Progenitor cell of endocrine pancreas (in vitro differentiated cells): ENCODE measurements around the gene RAD18. TPM values are rescaled to one million over a fixed set of nuclear protein-coding genes. Genes with fewer than 3 reads are reported as not detected.

Experiments
- DNase-seq: peaks from one replicate; pipeline ENCODE4 v3.0.0; 2021; ENCODE audit warnings: low spot score; ENCODE audit not compliant: unreplicated experiment
- H3K27ac Mint-ChIP-seq: 2 replicates; pipeline ENCODE4 v1.8.0; 2021; ENCODE audit warnings: mild to moderate bottlenecking, moderate library complexity, mixed read lengths
- H3K27me3 Mint-ChIP-seq: 2 replicates; pipeline ENCODE4 v1.8.0; 2021; ENCODE audit warnings: mixed read lengths
- H3K36me3 Mint-ChIP-seq: 2 replicates; pipeline ENCODE4 v1.8.0; 2022; ENCODE audit warnings: mixed read lengths; ENCODE audit not compliant: insufficient read depth
- H3K4me1 Mint-ChIP-seq: 2 replicates; pipeline ENCODE4 v1.8.0; 2021; ENCODE audit warnings: low read depth, mixed read lengths
- H3K4me3 Mint-ChIP-seq: 2 replicates; pipeline ENCODE4 v1.8.0; 2021; ENCODE audit warnings: low read depth, mild to moderate bottlenecking, moderate library complexity, mixed read lengths
- H3K9me3 Mint-ChIP-seq: 2 replicates; pipeline ENCODE4 v1.8.0; 2021; ENCODE audit warnings: low read depth, mixed read lengths
- total RNA-seq: library from RNA; stranded (reverse); gene quantifications from 2 replicates; pipeline ENCODE4 v1.2.1, GENCODE V29; 2021
- TF ChIP-seq, protein P1 (sequence below): fragments of 200-600 bp; sonication (generic); IDR thresholded peaks from one replicate; pipeline ENCODE4 v1.5.0; 2021; ENCODE audit warnings: antibody characterized with exemption, mild to moderate bottlenecking; ENCODE audit not compliant: unreplicated experiment

The RAD18 gene
- total RNA-seq, 1 donor from 2014 or later = 14.4 TPM

DNA sequence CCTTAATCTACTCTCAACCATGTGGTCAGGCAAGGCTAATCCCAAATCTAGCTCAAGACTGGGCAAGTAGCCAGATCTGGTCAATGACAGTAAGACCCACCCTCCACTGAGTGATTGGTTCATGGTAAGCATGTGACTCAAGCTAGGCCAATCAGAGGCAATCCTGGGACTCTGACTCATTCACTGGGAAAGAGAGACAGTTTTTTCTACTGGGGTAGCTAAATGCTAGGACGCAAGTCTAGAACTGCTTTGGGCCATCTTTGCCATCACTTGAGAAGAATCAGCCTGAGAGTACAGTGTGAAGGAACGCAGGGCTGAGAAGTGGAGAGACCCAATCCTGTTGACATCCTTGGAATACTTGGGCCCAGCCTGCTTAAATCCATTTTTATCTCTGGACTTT is 9.4 kb upstream of the RAD18 start:
- H3K4me1 Mint-ChIP-seq = no peaks in the 10 kb centered on the region
- no peaks in the 10 kb centered on the region for H3K9me3 Mint-ChIP-seq
- TF ChIP-seq, protein P1, sequence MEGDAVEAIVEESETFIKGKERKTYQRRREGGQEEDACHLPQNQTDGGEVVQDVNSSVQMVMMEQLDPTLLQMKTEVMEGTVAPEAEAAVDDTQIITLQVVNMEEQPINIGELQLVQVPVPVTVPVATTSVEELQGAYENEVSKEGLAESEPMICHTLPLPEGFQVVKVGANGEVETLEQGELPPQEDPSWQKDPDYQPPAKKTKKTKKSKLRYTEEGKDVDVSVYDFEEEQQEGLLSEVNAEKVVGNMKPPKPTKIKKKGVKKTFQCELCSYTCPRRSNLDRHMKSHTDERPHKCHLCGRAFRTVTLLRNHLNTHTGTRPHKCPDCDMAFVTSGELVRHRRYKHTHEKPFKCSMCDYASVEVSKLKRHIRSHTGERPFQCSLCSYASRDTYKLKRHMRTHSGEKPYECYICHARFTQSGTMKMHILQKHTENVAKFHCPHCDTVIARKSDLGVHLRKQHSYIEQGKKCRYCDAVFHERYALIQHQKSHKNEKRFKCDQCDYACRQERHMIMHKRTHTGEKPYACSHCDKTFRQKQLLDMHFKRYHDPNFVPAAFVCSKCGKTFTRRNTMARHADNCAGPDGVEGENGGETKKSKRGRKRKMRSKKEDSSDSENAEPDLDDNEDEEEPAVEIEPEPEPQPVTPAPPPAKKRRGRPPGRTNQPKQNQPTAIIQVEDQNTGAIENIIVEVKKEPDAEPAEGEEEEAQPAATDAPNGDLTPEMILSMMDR = no peak
- no peak overlapping the region for H3K27ac Mint-ChIP-seq
- no peak overlapping the region for H3K4me3 Mint-ChIP-seq
- no peaks in the 10 kb centered on the region for H3K36me3 Mint-ChIP-seq
- H3K27me3 Mint-ChIP-seq = peaks cover 29% of the 10 kb centered on the region
- DNase-seq = no peak

DNA sequence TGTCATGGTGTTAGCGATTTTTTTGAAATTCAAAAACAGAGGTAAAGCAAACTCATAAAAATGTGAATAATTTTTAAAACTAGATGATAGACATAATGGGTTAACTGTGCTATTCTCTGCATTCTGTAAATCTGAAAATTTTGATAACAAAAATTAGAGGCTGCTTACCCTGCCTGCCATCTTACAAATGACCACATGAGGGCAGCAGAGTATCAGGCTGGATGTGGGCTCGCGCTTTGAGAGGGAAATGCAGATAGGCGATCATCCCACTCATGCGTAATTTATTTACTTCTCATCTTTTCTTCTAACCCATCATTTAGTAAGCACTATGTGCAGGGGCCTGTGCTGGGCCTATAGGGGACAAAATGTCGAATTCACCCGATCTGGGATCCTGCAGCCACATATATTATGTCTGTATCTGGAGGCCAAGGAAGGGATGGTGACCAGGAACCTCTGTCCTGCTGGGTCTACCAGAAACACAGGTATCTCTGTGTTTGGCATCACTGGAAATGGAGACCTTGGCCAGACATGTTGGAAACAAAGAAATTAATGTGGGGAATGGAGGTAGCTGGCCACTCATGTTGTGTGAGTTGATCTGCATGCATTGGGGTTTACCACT is 7.8 kb upstream of the RAD18 start:
- H3K27me3 Mint-ChIP-seq = peaks cover 26% of the 10 kb centered on the region
- peak overlapping the region; percentile 55 for H3K27ac Mint-ChIP-seq
- DNase-seq = peak; percentile 51
- no peak overlapping the region for H3K4me3 Mint-ChIP-seq
- no peaks in the 10 kb centered on the region for H3K9me3 Mint-ChIP-seq
- TF ChIP-seq, protein P1 = peak; percentile 97
- no peaks in the 10 kb centered on the region for H3K36me3 Mint-ChIP-seq
- no peaks in the 10 kb centered on the region for H3K4me1 Mint-ChIP-seq

DNA sequence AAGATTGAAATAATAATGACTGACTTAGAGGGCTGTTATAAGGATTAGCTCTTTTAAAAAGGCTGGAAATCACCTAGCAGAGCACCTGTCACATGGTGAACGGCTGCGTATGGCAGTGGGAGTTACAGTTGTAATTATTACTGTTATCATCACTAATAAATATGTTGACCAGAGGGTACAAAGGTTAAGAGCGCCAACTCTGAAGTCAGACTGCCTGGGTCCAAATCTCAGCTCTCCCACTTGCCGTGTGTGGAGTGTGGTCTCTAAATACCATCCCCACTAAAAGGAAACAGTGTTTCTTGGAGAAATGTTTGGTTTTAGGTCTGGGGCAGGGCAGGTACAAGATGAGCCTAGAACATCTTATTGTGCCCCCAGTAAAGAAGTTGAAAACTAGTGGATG is 6.0 kb upstream of the RAD18 start:
- TF ChIP-seq, protein P1 = no peak
- Mint-ChIP-seq H3K27ac (no peak overlapping the region), H3K4me1 (peaks cover 13% of the 10 kb centered on the region), H3K9me3 (no peaks in the 10 kb centered on the region), H3K27me3 (peaks cover 26% of the 10 kb centered on the region), H3K4me3 (no peak overlapping the region), H3K36me3 (no peaks in the 10 kb centered on the region)
- DNase-seq = no peak

DNA sequence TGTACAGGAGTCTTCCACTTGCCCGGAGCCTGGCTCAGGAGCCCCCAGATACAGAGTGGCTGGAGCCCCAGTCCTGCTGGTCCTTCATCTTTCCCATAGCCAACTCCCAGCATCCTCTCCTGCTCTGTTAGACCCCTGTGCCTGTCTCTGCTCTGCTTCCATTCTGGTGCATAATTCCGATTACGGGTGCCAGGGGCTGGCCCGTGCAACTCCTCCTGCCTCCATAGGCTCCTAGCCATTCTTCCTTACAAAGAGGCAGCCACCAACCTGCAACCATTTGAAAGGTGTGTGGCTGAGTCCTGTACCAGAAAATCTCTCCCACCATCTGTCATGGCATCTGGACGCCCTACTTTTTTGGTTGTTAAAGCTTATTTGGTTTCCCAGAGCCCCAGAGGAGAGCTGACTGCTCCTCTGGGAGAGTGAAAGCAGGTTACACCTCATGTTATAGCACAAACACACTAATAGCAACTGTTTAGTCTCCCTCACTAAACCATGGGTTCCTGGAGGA is 5.2 kb upstream of the RAD18 start:
- peaks cover 26% of the 10 kb centered on the region for H3K27me3 Mint-ChIP-seq
- DNase-seq = no peak
- H3K36me3 Mint-ChIP-seq = no peaks in the 10 kb centered on the region
- no peak overlapping the region for H3K27ac Mint-ChIP-seq
- TF ChIP-seq, protein P1 = no peak
- peaks cover 18% of the 10 kb centered on the region for H3K4me1 Mint-ChIP-seq
- no peak overlapping the region for H3K4me3 Mint-ChIP-seq
- no peaks in the 10 kb centered on the region for H3K9me3 Mint-ChIP-seq

DNA sequence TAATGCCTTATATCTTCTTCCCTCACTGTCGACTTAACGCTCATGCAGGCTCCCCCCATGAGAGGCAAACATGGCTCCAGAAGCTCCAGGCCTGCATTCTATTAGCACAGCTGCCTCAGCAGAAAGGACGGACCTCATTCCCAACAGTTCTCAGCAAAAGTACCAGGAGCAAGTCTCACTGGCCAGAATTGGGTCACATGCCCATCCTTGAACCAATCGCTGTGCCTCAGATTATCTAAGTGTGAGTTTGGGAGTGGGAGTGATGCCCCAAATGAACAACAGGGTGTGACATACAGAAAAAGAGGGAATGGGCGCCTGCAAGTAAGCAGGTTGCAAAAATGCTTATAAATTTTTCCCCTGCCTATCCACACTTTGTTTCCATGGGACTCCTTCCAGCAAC is 4.3 kb upstream of the RAD18 start:
- TF ChIP-seq, protein P1 = no peak
- H3K27ac Mint-ChIP-seq = no peak overlapping the region
- H3K9me3 Mint-ChIP-seq = no peaks in the 10 kb centered on the region
- H3K27me3 Mint-ChIP-seq = peaks cover 26% of the 10 kb centered on the region
- H3K36me3 Mint-ChIP-seq = no peaks in the 10 kb centered on the region
- peaks cover 26% of the 10 kb centered on the region for H3K4me1 Mint-ChIP-seq
- no peak overlapping the region for H3K4me3 Mint-ChIP-seq
- DNase-seq = no peak
